A673 (cell line): ENCODE measurements around the gene DDX31. TPM values are rescaled to one million over a fixed set of nuclear protein-coding genes. Genes with fewer than 3 reads are reported as not detected.

Experiments
- BruUV-seq: library from RNA; stranded (reverse); fragments of 400-500 nt; replicated peaks from 2 replicates; lab custom pipeline; 2021; lab: Mats Ljungman, UMichigan
- CTCF ChIA-PET: fragments of 300-600 bp; sonication (Branson Sonifier 250); formaldehyde crosslinking; loops from one replicate; lab custom pipeline; 2022; ENCODE audit warnings: antibody characterized with exemption; lab: Charles Lee
- POLR2A ChIA-PET: fragments of 300-600 bp; sonication (Branson Sonifier 250); formaldehyde crosslinking; loops from one replicate; lab custom pipeline; 2022; ENCODE audit warnings: antibody characterized with exemption; ENCODE audit not compliant: low non-redundant PET; lab: Charles Lee
- DNase-seq: peaks from one replicate; pipeline ENCODE4 v3.0.0-alpha.2; 2015; ENCODE audit warnings: low spot score
- H3K27ac ChIP-seq: fragments of 200-600 bp; sonication (generic); 2 replicates; pipeline ENCODE4 v1.5.1; 2016; ENCODE audit warnings: mixed run types, low read depth, mild to moderate bottlenecking, mixed read lengths, antibody characterized with exemption, low read length; ENCODE audit not compliant: poor library complexity, severe bottlenecking
- H3K27me3 ChIP-seq: fragments of 200-600 bp; sonication (generic); replicated peaks from 2 replicates; pipeline ENCODE4 v1.6.1; 2017; ENCODE audit warnings: mixed run types, low read depth, mild to moderate bottlenecking, mixed read lengths, antibody characterized with exemption, low read length; ENCODE audit not compliant: insufficient read depth, poor library complexity
- H3K36me3 ChIP-seq: fragments of 200-600 bp; sonication (generic); 2 replicates; pipeline ENCODE4 v1.6.1; 2016; ENCODE audit warnings: mixed run types, mild to moderate bottlenecking, mixed read lengths, antibody characterized with exemption, low read length; ENCODE audit not compliant: insufficient read depth, poor library complexity, severe bottlenecking
- H3K4me1 ChIP-seq: fragments of 200-600 bp; sonication (generic); 2 replicates; pipeline ENCODE4 v1.6.1; 2017; ENCODE audit warnings: mixed run types, mild to moderate bottlenecking, mixed read lengths, antibody characterized with exemption, low read length; ENCODE audit not compliant: insufficient read depth, poor library complexity, severe bottlenecking
- H3K4me3 ChIP-seq: fragments of 200-600 bp; sonication (generic); 2 replicates; pipeline ENCODE4 v1.5.1; 2016; ENCODE audit warnings: low read depth, mixed run types, mild to moderate bottlenecking, mixed read lengths, low read length; ENCODE audit not compliant: poor library complexity, severe bottlenecking
- H3K9me3 ChIP-seq: fragments of 200-600 bp; sonication (generic); 2 replicates; pipeline ENCODE4 v1.6.1; 2016; ENCODE audit warnings: mixed run types, low read depth, mild to moderate bottlenecking, mixed read lengths, antibody characterized with exemption, low read length; ENCODE audit not compliant: poor library complexity, severe bottlenecking
- EZH2 ChIP-seq: fragments of 200-600 bp; sonication (generic); IDR thresholded peaks from 2 replicates; pipeline ENCODE4 v1.6.1; 2017; ENCODE audit warnings: borderline replicate concordance, low read depth, mild to moderate bottlenecking, mixed read lengths, antibody characterized with exemption, low read length; ENCODE audit not compliant: poor library complexity, severe bottlenecking
- intact Hi-C: fragments of 100-400 bp; cut with micrococcal nuclease; formaldehyde crosslinking; loops from one replicate; pipeline ENCODE4 v1.10.0; 2022; ENCODE audit not compliant: unreplicated experiment
- total RNA-seq: library from RNA; stranded (reverse); gene quantifications from 2 replicates; pipeline ENCODE4 v1.2.3, GENCODE V29; 2021
- TF ChIP-seq, protein P1 (sequence below): fragments of 300-800, 200-600 bp; sonication (generic); conservative IDR thresholded peaks from 2 replicates; pipeline ENCODE4 v1.5.1; 2017; ENCODE audit warnings: low read depth, mild to moderate bottlenecking, antibody characterized with exemption, low read length, moderate library complexity, mixed read lengths

The DDX31 gene
- total RNA-seq, 1 experiment from 2014 or later, result 34.2 TPM

- intact Hi-C loops, result no loop called here
Measured at GRCh38 chr9:132679946-132680625, 10.3 kb upstream of the DDX31 start.

GRCh38 chr9:132677976-132678375 is 8.2 kb upstream of the DDX31 start:
- ChIA-PET POLR2A (no interaction called here), CTCF (no interaction called here)
- Histone ChIP-seq H3K4me3 (no peak overlapping the region), H3K36me3 (peaks cover 41% of the 10 kb centered on the region), H3K27ac (no peak overlapping the region), H3K4me1 (peaks cover 3% of the 10 kb centered on the region), H3K9me3 (no peaks in the 10 kb centered on the region), H3K27me3 (no peaks in the 10 kb centered on the region)
- DNase-seq, result no peak
- TF ChIP-seq EZH2, result no peak
- TF ChIP-seq, protein P1, sequence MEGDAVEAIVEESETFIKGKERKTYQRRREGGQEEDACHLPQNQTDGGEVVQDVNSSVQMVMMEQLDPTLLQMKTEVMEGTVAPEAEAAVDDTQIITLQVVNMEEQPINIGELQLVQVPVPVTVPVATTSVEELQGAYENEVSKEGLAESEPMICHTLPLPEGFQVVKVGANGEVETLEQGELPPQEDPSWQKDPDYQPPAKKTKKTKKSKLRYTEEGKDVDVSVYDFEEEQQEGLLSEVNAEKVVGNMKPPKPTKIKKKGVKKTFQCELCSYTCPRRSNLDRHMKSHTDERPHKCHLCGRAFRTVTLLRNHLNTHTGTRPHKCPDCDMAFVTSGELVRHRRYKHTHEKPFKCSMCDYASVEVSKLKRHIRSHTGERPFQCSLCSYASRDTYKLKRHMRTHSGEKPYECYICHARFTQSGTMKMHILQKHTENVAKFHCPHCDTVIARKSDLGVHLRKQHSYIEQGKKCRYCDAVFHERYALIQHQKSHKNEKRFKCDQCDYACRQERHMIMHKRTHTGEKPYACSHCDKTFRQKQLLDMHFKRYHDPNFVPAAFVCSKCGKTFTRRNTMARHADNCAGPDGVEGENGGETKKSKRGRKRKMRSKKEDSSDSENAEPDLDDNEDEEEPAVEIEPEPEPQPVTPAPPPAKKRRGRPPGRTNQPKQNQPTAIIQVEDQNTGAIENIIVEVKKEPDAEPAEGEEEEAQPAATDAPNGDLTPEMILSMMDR, result no peak
- intact Hi-C loops, result no loop called here
- no TSS peak for BruUV-seq

More at GRCh38 chr9:132679946-132680625, 10.3 kb upstream of the DDX31 start:
- POLR2A ChIA-PET, result no interaction called here
- H3K4me1 ChIP-seq, result no peaks in the 10 kb centered on the region
- H3K27ac ChIP-seq, result no peak overlapping the region
- H3K9me3 ChIP-seq, result no peaks in the 10 kb centered on the region
- BruUV-seq, result no TSS peak
- TF ChIP-seq, protein P1, result no peak
- no peak for TF ChIP-seq EZH2
- peaks cover 61% of the 10 kb centered on the region for H3K36me3 ChIP-seq
- no peaks in the 10 kb centered on the region for H3K27me3 ChIP-seq
- no peak overlapping the region for H3K4me3 ChIP-seq
- CTCF ChIA-PET, result no interaction called here
- no peak for DNase-seq

DNA sequence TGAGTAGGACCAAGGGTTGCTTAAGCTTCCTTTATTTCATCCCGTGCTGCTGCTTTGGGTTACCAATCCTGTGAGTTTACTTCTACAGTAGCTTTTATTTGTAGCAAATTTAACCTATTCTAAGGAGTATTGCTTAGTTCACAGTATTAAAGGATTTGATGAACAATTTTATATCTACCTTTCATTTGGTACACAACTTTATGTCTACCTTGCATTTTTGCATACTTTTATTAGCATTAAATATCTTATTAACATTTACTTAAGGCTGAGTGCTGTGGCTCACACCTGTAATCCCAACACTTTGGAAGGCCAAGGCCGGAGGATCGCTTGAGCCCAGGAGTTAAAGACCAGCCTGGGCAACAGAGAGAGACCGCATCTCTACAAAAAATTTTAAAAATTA is 4.7 kb upstream of the DDX31 start:
- DNase-seq, result no peak
- BruUV-seq, result no TSS peak
- intact Hi-C loops, result no loop called here
- H3K36me3 ChIP-seq, result peaks cover 17% of the 10 kb centered on the region
- ChIA-PET CTCF (no interaction called here), POLR2A (no interaction called here)
- H3K4me3 ChIP-seq, result no peak overlapping the region
- TF ChIP-seq, protein P1, result no peak
- TF ChIP-seq EZH2, result no peak
- H3K27me3 ChIP-seq, result no peaks in the 10 kb centered on the region
- H3K27ac ChIP-seq, result no peak overlapping the region
- no peaks in the 10 kb centered on the region for H3K9me3 ChIP-seq
- H3K4me1 ChIP-seq, result peaks cover 7% of the 10 kb centered on the region
